Stimulated activated CD8-positive, alpha-beta memory T cell treated with anti-CD3 and anti-CD28 coated beads, Interleukin-7, amount 100 ng/mL, for 4 hours (primary cell): ENCODE measurements around the gene LTF.
"Not testable (repeated sequence)": the region's sequence is repeated elsewhere in the genome, so short reads cannot be mapped to it uniquely, and the experiment has no call there.

Experiments
- DNase-seq, 2 donors: peaks; one replicate each; pipeline ENCODE4 v3.0.0-alpha.2; 2020; ENCODE audit warnings: low read depth in 2 of 2

Gene LTF

GRCh38 chr3:46442576-46443530 lies 21.9 kb downstream of the LTF start:
- peak in 1 of 2 donors; percentile 15 for DNase-seq

GRCh38 chr3:46440531-46441294 lies 24.0 kb downstream of the LTF start:
- peak; percentile 8 to 11 for DNase-seq

DNA sequence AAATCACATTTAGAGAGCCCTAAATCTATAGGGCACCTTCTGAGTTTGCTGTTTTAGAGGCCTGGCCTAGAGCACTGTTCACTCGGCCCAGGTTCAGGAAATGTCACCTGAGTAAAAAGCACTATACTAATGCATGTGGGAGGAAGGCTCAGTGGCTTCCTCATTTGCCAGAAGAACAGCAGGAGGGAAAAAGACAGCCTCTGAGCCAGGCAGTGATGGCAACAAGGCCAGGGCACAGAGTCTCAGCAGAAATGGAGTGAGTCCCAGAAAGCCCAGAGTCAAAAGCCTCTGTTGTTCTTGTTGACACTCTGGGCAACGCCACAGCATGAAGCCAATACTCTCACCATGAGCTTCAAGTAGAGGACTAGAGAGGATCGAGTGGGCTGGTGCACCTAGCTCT lies 25.9 kb downstream of the LTF start:
- DNase-seq: no peak

- DNase-seq: no peak
Observed at GRCh38 chr3:46435081-46435726, 29.5 kb downstream of the LTF start.

DNA sequence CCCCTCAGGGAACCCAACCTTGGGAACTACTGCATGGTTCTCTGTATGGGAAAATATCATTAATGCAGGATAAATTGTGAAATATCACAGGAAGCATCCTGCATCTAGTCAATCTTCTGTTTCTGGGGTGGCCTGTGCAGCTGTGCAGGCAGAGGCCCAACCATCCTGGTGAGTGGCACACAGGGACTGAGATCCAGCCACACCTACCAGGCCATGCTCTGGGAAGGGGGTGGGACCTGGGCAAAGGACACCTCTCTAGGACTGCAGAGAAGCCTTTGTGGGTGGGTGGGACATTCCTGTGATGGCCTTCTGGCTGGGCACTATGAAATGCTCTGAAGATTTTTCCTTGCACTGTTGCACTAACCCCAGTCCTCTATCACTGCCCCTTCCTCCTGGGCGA lies 30.9 kb downstream of the LTF start:
- no peak for DNase-seq

GRCh38 chr3:46433118-46433517 lies 31.6 kb downstream of the LTF start:
- DNase-seq: not testable (repeated sequence)

GRCh38 chr3:46431905-46432304 lies 32.8 kb downstream of the LTF start:
- DNase-seq: not testable (repeated sequence)

DNA sequence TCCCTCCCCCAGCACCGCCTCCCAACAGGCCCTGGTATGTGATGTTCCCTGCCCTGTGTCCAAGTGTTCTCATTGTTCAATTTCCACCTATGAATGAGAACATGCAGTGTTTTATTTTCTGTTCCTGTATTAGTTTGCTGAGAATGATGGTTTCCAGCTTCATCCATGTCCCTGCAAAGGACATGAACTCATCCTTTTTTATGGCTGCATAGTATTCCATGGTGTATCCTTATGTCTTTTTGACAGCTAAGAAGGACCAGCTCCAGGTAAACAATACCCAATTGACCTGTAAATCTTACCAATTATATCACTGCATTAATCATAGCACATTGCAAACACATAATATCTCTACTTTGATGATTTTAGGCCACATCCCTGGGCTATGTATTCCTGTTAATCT lies 33.8 kb downstream of the LTF start:
- not testable (repeated sequence) for DNase-seq

- DNase-seq: no peak
Observed at GRCh38 chr3:46429671-46430070, 35.0 kb downstream of the LTF start.

DNA sequence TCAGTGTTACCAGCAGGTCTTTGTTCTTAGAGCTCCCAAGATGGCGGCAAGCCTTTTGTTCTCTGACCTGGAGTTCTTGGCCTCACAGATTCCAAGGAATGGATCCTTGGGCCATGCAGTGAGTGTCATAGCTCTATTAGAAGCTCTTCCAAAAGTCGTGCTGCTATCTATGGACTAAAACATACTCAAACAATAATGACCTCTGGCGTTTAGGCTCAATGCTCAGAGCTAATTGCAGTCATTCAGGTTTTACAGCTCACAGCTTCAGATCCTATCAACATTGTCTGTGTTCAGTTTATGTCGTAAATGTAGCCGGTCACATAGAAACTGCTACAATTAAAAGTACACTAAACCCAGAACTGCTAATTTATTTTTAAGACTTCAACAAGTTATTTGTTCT lies 35.5 kb downstream of the LTF start:
- DNase-seq: no peak

DNA sequence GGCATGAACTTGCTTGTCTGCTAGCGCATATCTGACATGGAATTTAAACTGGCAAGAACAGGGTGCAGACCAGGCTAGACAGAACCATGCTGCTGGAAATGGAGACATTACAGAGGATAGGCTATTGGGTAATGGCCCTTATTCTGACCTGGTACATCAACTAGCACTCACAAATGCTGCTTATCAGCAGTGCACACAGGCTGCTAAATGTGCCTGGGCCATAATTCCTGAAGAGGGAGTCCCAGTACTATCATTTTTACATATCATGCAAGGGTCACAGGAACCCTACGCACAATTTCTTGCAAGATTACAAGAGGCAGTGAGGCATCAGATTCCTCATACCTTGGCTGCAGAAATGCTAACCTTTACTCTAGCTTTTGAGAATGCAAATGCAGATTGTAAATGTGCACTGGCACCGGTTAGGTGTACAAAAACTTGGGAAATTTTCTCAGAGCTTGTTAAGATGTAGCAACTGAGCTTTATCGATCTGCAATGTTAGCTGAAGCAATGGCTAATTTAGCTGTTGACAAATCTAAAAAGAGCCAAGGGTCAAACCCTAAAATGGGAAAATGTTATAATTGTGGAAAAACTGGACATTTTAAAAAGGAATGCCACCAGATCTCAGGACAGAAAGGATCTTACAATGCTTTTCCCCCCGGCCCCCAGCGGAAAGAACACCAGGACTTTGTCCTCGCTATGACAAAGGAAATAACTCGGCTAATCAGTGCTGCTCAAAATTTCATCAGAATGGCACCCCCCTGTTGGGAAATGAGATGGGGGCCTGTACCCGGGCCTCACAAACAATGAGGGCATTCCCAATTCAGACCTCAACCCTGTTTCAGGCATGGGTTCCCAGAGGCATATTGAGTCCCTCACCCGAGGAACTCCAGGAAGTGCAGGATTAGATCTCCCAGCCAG lies 36.5 kb downstream of the LTF start:
- DNase-seq: no peak

GRCh38 chr3:46427404-46427803 lies 37.3 kb downstream of the LTF start:
- not testable (repeated sequence) for DNase-seq

GRCh38 chr3:46426476-46426875 lies 38.2 kb downstream of the LTF start:
- DNase-seq: not testable (repeated sequence)

DNA sequence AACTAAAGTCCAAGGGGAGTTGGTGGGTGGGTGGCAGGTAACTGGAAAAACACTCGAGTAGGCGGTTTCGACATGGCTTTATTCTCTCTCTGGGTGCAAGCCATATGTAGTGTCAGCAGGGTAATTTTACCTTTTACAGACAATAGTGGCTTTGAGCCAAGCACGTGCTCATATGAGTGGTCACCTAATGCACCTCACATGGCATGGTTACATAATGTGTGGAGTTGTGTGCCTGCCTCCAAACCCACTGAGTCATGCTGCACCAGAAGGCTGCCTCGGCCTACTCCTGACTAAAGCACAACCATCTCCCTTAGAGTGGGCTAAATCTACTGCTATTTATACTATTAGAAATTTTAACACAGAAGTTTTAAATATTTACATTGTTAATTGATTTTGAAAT lies 41.1 kb downstream of the LTF start:
- no peak for DNase-seq

- DNase-seq: no peak
Observed at GRCh38 chr3:46422617-46423016, 42.1 kb downstream of the LTF start.

DNA sequence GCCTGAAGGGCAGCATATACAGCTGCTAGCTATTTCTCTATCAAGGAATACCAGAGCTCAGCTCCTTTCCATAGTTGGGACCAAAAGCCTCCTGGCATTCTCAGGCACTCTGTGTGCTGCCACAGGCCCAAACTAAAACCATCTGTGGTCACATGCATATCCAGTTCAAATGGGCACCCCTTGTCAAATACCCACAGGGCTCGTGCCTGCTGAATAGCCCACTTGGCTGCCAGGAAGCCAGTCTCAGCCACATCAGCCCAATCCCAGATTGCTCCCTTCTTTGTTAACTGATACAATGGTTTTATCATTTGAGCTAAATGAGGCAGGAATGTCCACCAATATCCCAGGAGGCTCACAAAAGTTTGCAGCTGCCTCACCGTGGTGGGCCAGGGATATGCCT lies 43.8 kb downstream of the LTF start:
- no peak for DNase-seq

DNA sequence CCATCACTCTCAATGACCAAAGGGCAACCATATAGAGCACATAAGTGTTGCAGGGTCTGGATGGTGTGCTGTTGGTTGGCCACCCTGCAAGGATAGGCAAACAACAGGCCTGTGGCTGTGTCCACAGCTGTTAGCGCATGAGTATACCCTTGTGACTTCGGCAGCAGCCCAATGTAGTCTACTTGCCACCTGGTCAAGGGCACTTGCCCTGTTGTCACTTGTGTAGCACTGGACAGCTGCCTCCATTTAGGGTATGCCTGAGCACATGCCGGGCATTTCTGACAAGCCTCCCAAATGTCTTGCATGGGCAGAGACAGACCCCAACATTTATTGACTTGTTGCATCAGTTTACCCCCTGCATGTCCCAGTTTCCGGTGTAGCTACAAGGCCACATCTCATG lies 44.9 kb downstream of the LTF start:
- no peak for DNase-seq

DNA sequence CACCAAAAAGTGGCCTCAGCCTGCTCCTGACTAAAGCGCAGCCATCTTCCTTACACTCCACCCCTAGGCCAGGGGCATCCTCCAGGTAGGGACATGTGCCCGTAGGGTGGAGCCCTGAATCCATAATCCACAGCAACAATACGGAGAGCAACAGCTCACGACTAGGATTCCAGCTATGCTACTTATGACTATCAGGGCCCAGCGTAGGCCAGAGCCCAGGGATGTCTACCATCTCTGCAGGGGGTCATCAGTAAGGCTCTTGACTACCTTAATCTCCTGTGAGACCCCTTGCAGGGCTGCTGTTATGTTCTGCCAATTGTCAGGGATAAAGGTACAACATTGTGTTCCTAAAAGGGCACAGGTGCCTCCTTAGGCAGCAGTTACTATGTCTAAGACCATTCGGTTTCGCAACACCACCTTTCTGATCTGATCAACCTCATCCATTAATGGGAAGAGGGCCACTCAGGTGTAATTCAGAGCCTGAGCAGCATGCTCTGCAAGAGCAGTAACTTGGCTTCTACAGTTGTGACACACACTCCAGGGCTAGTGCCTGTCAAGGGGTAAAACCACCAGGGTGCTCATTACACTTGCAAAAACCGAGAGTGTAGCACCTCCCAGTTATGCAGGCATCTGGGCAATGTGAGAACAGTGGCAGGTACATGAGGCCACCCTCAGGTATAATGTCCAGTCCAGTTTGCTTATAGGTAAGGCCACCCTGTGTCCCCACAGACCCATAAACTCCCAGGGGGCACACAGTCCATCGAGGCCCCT lies 46.7 kb downstream of the LTF start:
- DNase-seq: no peak

DNA sequence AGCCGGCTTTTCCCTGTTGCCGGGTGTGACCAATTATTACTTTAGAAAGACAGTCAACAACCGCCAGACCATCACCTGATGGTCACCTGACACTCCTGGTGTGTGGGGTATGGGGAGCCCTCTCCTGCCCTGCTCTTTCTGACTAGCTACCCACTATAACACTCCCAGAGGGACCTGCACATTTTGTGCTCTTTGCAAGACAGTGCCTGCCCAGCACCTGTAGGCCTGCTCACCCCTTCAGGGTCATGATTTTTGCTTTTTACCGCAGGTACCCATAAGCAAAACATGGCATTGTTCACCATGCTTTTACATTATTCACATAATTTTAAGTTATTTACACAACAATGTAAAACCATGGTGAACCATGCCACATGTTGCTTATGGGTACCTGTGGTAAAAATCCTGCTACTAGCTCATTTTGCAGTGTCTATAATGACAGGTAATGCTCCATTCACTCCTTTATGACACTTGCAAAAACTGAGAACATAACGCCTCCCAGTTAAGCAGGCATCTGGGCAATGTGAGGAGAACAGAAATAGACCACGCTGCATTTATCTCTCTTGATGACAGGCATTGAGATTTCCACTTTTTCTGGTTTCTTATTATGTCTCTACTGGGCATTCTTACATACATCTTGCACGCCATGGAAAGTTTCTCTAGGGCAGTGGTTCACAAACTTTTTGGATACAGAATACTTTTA lies 47.7 kb downstream of the LTF start:
- DNase-seq: no peak
